Measurements from ENCODE around the gene OPTC. TPM values are rescaled to one million over a fixed set of nuclear protein-coding genes. Genes with fewer than 3 reads are reported as not detected.

The OPTC gene
- total and polyA plus RNA-seq, 2 of the 8 experiments (the other 6 are each of a cell fraction or from before 2014, with no cell fraction given), result 1.1 to 4.0 TPM

- Histone ChIP-seq H3K79me1 (ENCODE audit: low read depth, low read length) (no peaks in the 10 kb centered on the region), H3K4me3 (ENCODE audit: extremely low read depth in 1 of 4, insufficient read depth in 2 of 4, low read depth in 3 of 4, low read length in 4 of 4) (no peak overlapping the region), H4K91ac (replicated peaks; ENCODE audit: insufficient read length, low read length) (no peak overlapping the region), H2BK120ac (replicated peaks; ENCODE audit: low read depth, low read length) (no peak overlapping the region), H4K5ac (ENCODE audit: insufficient read length, low read depth, low read length) (no peak overlapping the region), H3K9me3 (ENCODE audit: insufficient read depth in 2 of 2, low read depth in 1 of 2, low read length in 1 of 2) (no peaks in the 10 kb centered on the region), H3K23me2 (ENCODE audit: low read depth, low read length) (no peaks in the 10 kb centered on the region), H3K4me2 (ENCODE audit: insufficient read depth in 1 of 2, low read depth in 2 of 2, low read length in 2 of 2) (no peak overlapping the region; a peak in 1 of 4 replicates), H4K8ac (ENCODE audit: extremely low read depth, insufficient read depth, low read length) (no peak overlapping the region), H4K20me1 (replicated peaks in 1 of 2; ENCODE audit: control insufficient read depth in 1 of 2, insufficient read depth in 2 of 2, low read length in 2 of 2) (no peaks in the 10 kb centered on the region), H2BK5ac (ENCODE audit: low read depth, low read length) (no peak overlapping the region), H3K23ac (ENCODE audit: insufficient read length) (no peak overlapping the region), H3K4me1 (replicated peaks in 1 of 4; ENCODE audit: control insufficient read depth in 3 of 4, insufficient read depth in 4 of 4, low read length in 3 of 4) (peaks cover 5 to 25% (median 18%) of the 10 kb centered on the region in 4 experiments; a peak in 6 of 7 replicates), H3K56ac (replicated peaks; ENCODE audit: insufficient read length, low read depth, low read length) (no peak overlapping the region), H3K36me3 (ENCODE audit: control insufficient read depth in 2 of 4, insufficient read depth in 4 of 4, low read length in 3 of 4) (no peaks in the 10 kb centered on the region), H3K4ac (replicated peaks; ENCODE audit: insufficient read length, low read depth, low read length) (no peak overlapping the region), H2AFZ (ENCODE audit: low read length) (no peak overlapping the region), H3K14ac (ENCODE audit: insufficient read length) (no peak overlapping the region), H3K18ac (ENCODE audit: extremely low read depth, low read length) (no peak overlapping the region), H2AK5ac (ENCODE audit: low read depth, low read length) (no peak overlapping the region), H3K79me2 (ENCODE audit: control insufficient read depth in 1 of 2, insufficient read depth in 2 of 2, low read length in 2 of 2) (no peaks in the 10 kb centered on the region), H3K9ac (replicated peaks in 1 of 4; ENCODE audit: extremely low read depth in 1 of 4, low read depth in 3 of 4, low read length in 3 of 4) (no peak overlapping the region), H2BK12ac (ENCODE audit: low read depth, low read length) (no peak overlapping the region), H3K27me3 (replicated peaks in 1 of 4; ENCODE audit: control insufficient read depth in 3 of 4, extremely low read depth in 1 of 4, insufficient read depth in 3 of 4, low read length in 3 of 4) (no peaks in the 10 kb centered on the region), H2BK20ac (ENCODE audit: low read length) (no peak overlapping the region), H2BK15ac (ENCODE audit: low read length) (no peak overlapping the region), H3K27ac (ENCODE audit: low read depth, low read length) (no peak overlapping the region)
- no peak for FAIRE-seq
- POLR2A ChIA-PET (ENCODE audit: partially characterized antibody), result interaction anchor here (1.1 kb wide), 1 partner anchor 12 kb away, joined by 3 read pairs; no protein-coding TSS in a partner anchor
- WGBS, 2 experiments (ENCODE audit: extremely low coverage in 1 of 2, insufficient coverage in 1 of 2, insufficient read length in 1 of 2, insufficient replicate concordance in 2 of 2, low coverage in 1 of 2, low lambda C conversion rate in 2 of 2, missing lambda C conversion rate in 1 of 2), result 91% methylated on average over 4 of the region's 4 CpGs; no CpG with 5 or more reads in 1 of the 2 experiments
- CTCF ChIA-PET (ENCODE audit: partially characterized antibody), result interaction anchor here (1.2 to 2.2 kb wide), 2 partner anchors 8 to 10 kb away, joined by 3 to 6 read pairs; no protein-coding TSS in a partner anchor
- no peak for DNase-seq (ENCODE audit: low read depth in 1 of 2, low spot score in 2 of 2)
- no peak for TF ChIP-seq USF2 (IDR thresholded peaks at IDR 0.05; ENCODE audit: low read length)
- no peak for TF ChIP-seq NRF1 (IDR thresholded peaks at IDR 0.05; ENCODE audit: low read depth, low read length)
- TF ChIP-seq ATF3 (IDR thresholded peaks at IDR 0.05; ENCODE audit: insufficient read depth, low read depth, low read length), result no peak
- no peak for TF ChIP-seq YY1 (IDR thresholded peaks at IDR 0.05; ENCODE audit: low read depth, low read length)
- TF ChIP-seq JUN (IDR thresholded peaks at IDR 0.05; ENCODE audit: low read depth, low read length), result no peak
- no peak for TF ChIP-seq FOSL1 (IDR thresholded peaks at IDR 0.05; ENCODE audit: insufficient read depth, low read depth, low read length)
- TF ChIP-seq MAX (IDR thresholded peaks at IDR 0.05), result no peak
- TF ChIP-seq SP4 (IDR thresholded peaks at IDR 0.05; ENCODE audit: low read length), result no peak
- no peak for TF ChIP-seq CHD1 (IDR thresholded peaks at IDR 0.05; ENCODE audit: low read depth, low read length)
- TF ChIP-seq TCF12 (IDR thresholded peaks at IDR 0.05; ENCODE audit: low read depth, low read length), result no peak
- TF ChIP-seq CHD2 (IDR thresholded peaks at IDR 0.05; ENCODE audit: low read length), result no peak
Observed at GRCh38 chr1:203547147-203547546, 53.2 kb downstream of the OPTC start.
